NCI-H345 treated with DMSO at 0.1 percent for 48 hours (cell line): ENCODE measurements around the gene PSG5.
"Not testable (repeated sequence)": the region's sequence is repeated elsewhere in the genome, so short reads cannot be mapped to it uniquely, and the experiment has no call there.

Source experiments
- DNase-seq: peaks from one replicate; lab custom pipeline; 2025; ENCODE audit not compliant: unreplicated experiment; lab: John Stamatoyannopoulos, UW

Gene PSG5

GRCh38 chr19:43188092-43188491 lies 1.8 kb upstream of the PSG5 start:
- not testable (repeated sequence) for DNase-seq

GRCh38 chr19:43181869-43182771 lies 4.2 kb downstream of the PSG5 start:
- not testable (repeated sequence) for DNase-seq

- not testable (repeated sequence) for DNase-seq
Observed at GRCh38 chr19:43179569-43180147, 6.7 kb downstream of the PSG5 start.

- DNase-seq, result not testable (repeated sequence)
Observed at GRCh38 chr19:43178577-43178976, 7.8 kb downstream of the PSG5 start.

GRCh38 chr19:43165906-43166305 lies 20.4 kb downstream of the PSG5 start:
- not testable (repeated sequence) for DNase-seq

GRCh38 chr19:43163135-43163534 lies 23.2 kb downstream of the PSG5 start:
- not testable (repeated sequence) for DNase-seq

GRCh38 chr19:43162261-43162660 lies 24.1 kb downstream of the PSG5 start:
- DNase-seq, result not testable (repeated sequence)

- DNase-seq, result no peak
Observed at GRCh38 chr19:43152214-43152613, 34.1 kb downstream of the PSG5 start.

- DNase-seq, result not testable (repeated sequence)
Observed at GRCh38 chr19:43149788-43150187, 36.5 kb downstream of the PSG5 start.

GRCh38 chr19:43148233-43148632 lies 38.1 kb downstream of the PSG5 start:
- no peak for DNase-seq

GRCh38 chr19:43141763-43142162 lies 44.6 kb downstream of the PSG5 start:
- DNase-seq, result not testable (repeated sequence)

GRCh38 chr19:43132696-43133095 lies 53.6 kb downstream of the PSG5 start:
- DNase-seq, result no peak

GRCh38 chr19:43131281-43131842 lies 55.0 kb downstream of the PSG5 start:
- DNase-seq, result not testable (repeated sequence)

- DNase-seq, result not testable (repeated sequence)
Observed at GRCh38 chr19:43129197-43129596, 57.1 kb downstream of the PSG5 start.

GRCh38 chr19:43127336-43127735 lies 59.0 kb downstream of the PSG5 start:
- not testable (repeated sequence) for DNase-seq

- no peak for DNase-seq
Observed at GRCh38 chr19:43126720-43127119, 59.6 kb downstream of the PSG5 start.

- no peak for DNase-seq
Observed at GRCh38 chr19:43124360-43124759, 62.0 kb downstream of the PSG5 start.

GRCh38 chr19:43120433-43121026 lies 65.8 kb downstream of the PSG5 start:
- not testable (repeated sequence) for DNase-seq

- DNase-seq, result not testable (repeated sequence)
Observed at GRCh38 chr19:43119526-43119925, 66.8 kb downstream of the PSG5 start.
